HepG2 (cell line): ENCODE data around the gene LRRC3C. TPM values are rescaled to one million over a fixed set of nuclear protein-coding genes. Genes with fewer than 3 reads are reported as not detected.
A peak's percentile ranks its signal among the peaks of the same experiment; 100 is the strongest.

Experiments used
- ATAC-seq: fragments of 200-7000 bp; cut with Tn5 transposase; 3 replicates; pipeline ENCODE4 v1.9.1; 2020; ENCODE audit warnings: mild to moderate bottlenecking, moderate library complexity
- BruUV-seq: library from RNA; stranded (reverse); fragments of 400-500 nt; replicated peaks from 2 replicates; lab custom pipeline; 2021; lab: Mats Ljungman, UMichigan
- CTCF ChIA-PET: fragments of 300-600 bp; formaldehyde crosslinking; extraction: SDS; loops from one replicate; lab custom pipeline; 2021; ENCODE audit warnings: low total read pairs, inconsistent platforms, low intra/inter-chr PET ratio; lab: Yijun Ruan, JAX
- POLR2A ChIA-PET: fragments of 350-600 bp; sonication (Branson Sonifier 250); formaldehyde crosslinking; loops from one replicate; lab custom pipeline; 2020; ENCODE audit warnings: antibody characterized with exemption, inconsistent platforms; lab: Yijun Ruan, JAX
- DNase-seq: peaks from one replicate; pipeline ENCODE4 v3.0.0-alpha.2; 2015; ENCODE audit warnings: low spot score
- FAIRE-seq: peaks from 3 replicates; lab custom pipeline; 2011; peaks lifted over from hg19 to GRCh38; lab: Jason Lieb, UNC
- H2AFZ ChIP-seq: one replicate; pipeline ENCODE4 v1.6.1; 2011; ENCODE audit warnings: low read length, inconsistent platforms
- H3K27ac ChIP-seq: fragments of 300-600 bp; 3 replicates; pipeline ENCODE4 v1.8.0; 2011; ENCODE audit warnings: mixed run types, mild to moderate bottlenecking, mixed read lengths, low read length, inconsistent platforms; ENCODE audit not compliant: insufficient read depth; ENCODE audit errors: extremely low read length
- H3K27me3 ChIP-seq, 2 experiments: fragments of 200-600 bp in 1 of 2; 2 replicates in 1 of 2; 3 replicates in 1 of 2; pipeline versions ENCODE4 v1.6.0 to v1.8.0; 2011; ENCODE audit warnings: low read length in 2 of 2, mild to moderate bottlenecking in 2 of 2, moderate library complexity in 2 of 2, inconsistent platforms in 1 of 2; ENCODE audit not compliant: insufficient read depth in 2 of 2, control insufficient read depth in 1 of 2
- H3K36me3 ChIP-seq, 2 experiments: fragments of 200-600 bp in 1 of 2; replicated peaks in 1 of 2; 2 replicates in 1 of 2; 3 replicates in 1 of 2; pipeline versions ENCODE4 v1.5.1 to v1.8.0; 2011; ENCODE audit warnings: low read length in 2 of 2, inconsistent platforms in 1 of 2; ENCODE audit not compliant: insufficient read depth in 2 of 2, control insufficient read depth in 1 of 2
- H3K4me1 ChIP-seq: 2 replicates; pipeline ENCODE4 v1.5.1; 2012; ENCODE audit warnings: low read length, inconsistent platforms; ENCODE audit not compliant: insufficient read depth
- H3K4me2 ChIP-seq: 2 replicates; pipeline ENCODE4 v1.6.0; 2011; ENCODE audit warnings: low read depth, low read length, inconsistent platforms
- H3K4me3 ChIP-seq, 3 experiments: fragments of 200-600 bp in 1 of 3; sonication (generic), shearing (Covaris generic) in 1 of 3; replicated peaks in 1 of 3; 2 replicates each; pipeline ENCODE4 v1.5.1; 2011 to 2016; ENCODE audit warnings: low read length in 3 of 3, inconsistent platforms in 2 of 3, low read depth in 2 of 3, mild to moderate bottlenecking in 2 of 3, control low read depth in 1 of 3, mixed read lengths in 1 of 3; ENCODE audit not compliant: insufficient read depth in 1 of 3
- H3K79me2 ChIP-seq: one replicate; pipeline ENCODE4 v1.6.1; 2011; ENCODE audit warnings: low read length, inconsistent platforms; ENCODE audit not compliant: insufficient read depth
- H3K9ac ChIP-seq: 2 replicates; pipeline ENCODE4 v1.6.0; 2011; ENCODE audit warnings: mild to moderate bottlenecking, low read depth, low read length, inconsistent platforms; ENCODE audit not compliant: insufficient read depth
- H3K9me3 ChIP-seq: 2 replicates; pipeline ENCODE4 v1.5.1; 2012; ENCODE audit warnings: mild to moderate bottlenecking, low read length
- H4K20me1 ChIP-seq: 2 replicates; pipeline ENCODE4 v1.6.0; 2011; ENCODE audit warnings: inconsistent platforms, mild to moderate bottlenecking, low read length, moderate library complexity; ENCODE audit not compliant: insufficient read depth
- ARID4A ChIP-seq: sonication (generic); formaldehyde crosslinking; IDR thresholded peaks from 2 replicates; pipeline ENCODE4 v1.5.0; 2020; ENCODE audit warnings: mild to moderate bottlenecking, missing genetic modification reagents, borderline replicate concordance
- DNMT1 ChIP-seq: sonication (generic); formaldehyde crosslinking; IDR thresholded peaks from 2 replicates; pipeline ENCODE4 v1.5.1; 2020; ENCODE audit warnings: mild to moderate bottlenecking, missing genetic modification reagents
- GATA4 ChIP-seq: sonication (generic); IDR thresholded peaks from 2 replicates; pipeline ENCODE4 v1.6.1; 2016; ENCODE audit warnings: antibody characterized with exemption, low read depth, borderline replicate concordance
- HNF4G ChIP-seq, 2 experiments: sonication (generic) in 1 of 2; formaldehyde crosslinking in 1 of 2; IDR thresholded peaks; 2 replicates each; pipeline versions ENCODE4 v1.4.0 to v1.6.1; 2011 to 2020; ENCODE audit warnings: borderline replicate concordance in 2 of 2, low read depth in 2 of 2, mild to moderate bottlenecking in 2 of 2, low read length in 1 of 2, missing genetic modification reagents in 1 of 2, moderate library complexity in 1 of 2
- KLF12 ChIP-seq: sonication (generic); formaldehyde crosslinking; IDR thresholded peaks from 2 replicates; pipeline ENCODE4 v1.4.0; 2020; ENCODE audit warnings: missing genetic modification reagents, borderline replicate concordance
- NRL ChIP-seq: sonication (generic); formaldehyde crosslinking; IDR thresholded peaks from 2 replicates; pipeline ENCODE4 v1.5.0; 2020; ENCODE audit warnings: missing genetic modification reagents, mild to moderate bottlenecking, moderate library complexity, borderline replicate concordance
- SIN3A ChIP-seq: IDR thresholded peaks from 2 replicates; pipeline ENCODE4 v1.6.1; 2011; ENCODE audit warnings: low read depth, mild to moderate bottlenecking, control low read depth, low read length, borderline replicate concordance
- SP5 ChIP-seq: IDR thresholded peaks from 2 replicates; pipeline ENCODE4 v1.6.1; 2016; ENCODE audit warnings: low read depth, borderline replicate concordance
- TSC22D2 ChIP-seq: sonication (generic); formaldehyde crosslinking; IDR thresholded peaks from 2 replicates; pipeline ENCODE4 v1.5.1; 2020; ENCODE audit warnings: missing genetic modification reagents, mild to moderate bottlenecking, borderline replicate concordance
- ZNF414 ChIP-seq: sonication (generic); formaldehyde crosslinking; IDR thresholded peaks from 2 replicates; pipeline ENCODE4 v1.5.0; 2020; ENCODE audit warnings: missing genetic modification reagents
- ZNF550 ChIP-seq: sonication (generic); formaldehyde crosslinking; IDR thresholded peaks from 2 replicates; pipeline ENCODE4 v1.4.0; 2020; ENCODE audit warnings: mild to moderate bottlenecking, missing genetic modification reagents, borderline replicate concordance
- ZNF605 ChIP-seq: sonication (generic); formaldehyde crosslinking; IDR thresholded peaks from 2 replicates; pipeline ENCODE4 v1.8.0; 2022; ENCODE audit warnings: mild to moderate bottlenecking, missing genetic modification reagents
- ZNF614 ChIP-seq: IDR thresholded peaks from 2 replicates; pipeline ENCODE4 v1.6.1; 2018; ENCODE audit warnings: missing biosample characterization, missing genetic modification reagents, inconsistent platforms, borderline replicate concordance
- ZNF713 ChIP-seq: sonication (generic); formaldehyde crosslinking; IDR thresholded peaks from 2 replicates; pipeline ENCODE4 v1.4.0; 2020; ENCODE audit warnings: mild to moderate bottlenecking, missing genetic modification reagents
- ZNF768 ChIP-seq: sonication (generic); formaldehyde crosslinking; IDR thresholded peaks from 2 replicates; pipeline ENCODE4 v1.4.0; 2020; ENCODE audit warnings: missing genetic modification reagents
- ZNF792 ChIP-seq: IDR thresholded peaks from 2 replicates; pipeline ENCODE4 v1.6.1; 2016
- ZNF883 ChIP-seq: sonication (generic); formaldehyde crosslinking; IDR thresholded peaks from 2 replicates; pipeline ENCODE4 v1.5.1; 2020; ENCODE audit warnings: mild to moderate bottlenecking, missing genetic modification reagents; ENCODE audit errors: not compliant biosample characterization
- WGBS: methylation state at CpG from one replicate; pipeline ENCODE4 v1.1.6; 2017; ENCODE audit warnings: low lambda C conversion rate; 5-methylcytosine and 5-hydroxymethylcytosine counted together
- in situ Hi-C: cut with HindIII; loops from 2 replicates; pipeline ENCODE4 v1.10.0; 2017; ENCODE audit warnings: low pct_unique_long_range_greater_than_20kb; ENCODE audit not compliant: extremely low pct_ligation_motif_present
- intact Hi-C: fragments of 100-400 bp; cut with micrococcal nuclease; formaldehyde crosslinking; loops from one replicate; pipeline ENCODE4 v1.10.0; 2022; ENCODE audit not compliant: unreplicated experiment
- polyA plus RNA-seq, 8 experiments: library from polyadenylated mRNA; depleted of rRNA in 3 of 8; stranded (reverse) in 7 of 8; unstranded in 1 of 8; fragments of >200 nt; fragmentation: Illumina TruSeq in 4 of 8; extraction: Trizol in 4 of 8; gene quantifications; 2 replicates each; pipeline versions ENCODE4 v1.2.1 to v1.2.3, GENCODE V29; 2011 to 2016; ENCODE audit warnings: low read depth in 4 of 8, missing spikeins in 1 of 8, mixed read lengths in 1 of 8; ENCODE audit not compliant: insufficient read depth in 1 of 8
- total RNA-seq, 5 experiments: library from RNA; depleted of rRNA; stranded (reverse); fragments of >200 nt; fragmentation: Illumina TruSeq; extraction: Trizol; gene quantifications; 2 replicates each; pipeline ENCODE4 v1.2.3, GENCODE V29; 2016; ENCODE audit warnings: low read depth in 1 of 5

The LRRC3C gene
- total and polyA plus RNA-seq, 2 of the 13 experiments (the other 11 are each of a cell fraction or from before 2014, with no cell fraction given) = 0.17 TPM; not detected in 1

GRCh38 chr17:39952680-39953470 lies 25.3 kb downstream of the LRRC3C start:
- no TSS peak for BruUV-seq
- in situ Hi-C loops = no loop called here
- peak overlapping the region; percentile 98 for H3K4me2 ChIP-seq
- POLR2A ChIA-PET = interaction anchor here (0.7 to 4.6 kb wide), 4 partner anchors 24 to 29 kb away, joined by 3 to 21 read pairs (median 10); partner anchors contain the start of genes LRRC3C, ORMDL3 and PSMD3
- CTCF ChIA-PET = no interaction called here
- no peaks in the 10 kb centered on the region for H4K20me1 ChIP-seq
- peak overlapping the region; percentile 48 to 79 (median 51) for H3K4me3 ChIP-seq
- peak overlapping the region; percentile 64 for H3K9ac ChIP-seq
- no peaks in the 10 kb centered on the region for H3K36me3 ChIP-seq
- no peak overlapping the region for H3K27ac ChIP-seq
- DNase-seq = peak; percentile 94
- peak; percentile 75 for FAIRE-seq
- no peaks in the 10 kb centered on the region for H3K9me3 ChIP-seq
- intact Hi-C loops = loop anchor here (2.0 kb wide), 1 partner anchor 14 kb away; no protein-coding TSS in a partner anchor
- H3K27me3 ChIP-seq = peaks cover under 1 to 11% of the 10 kb centered on the region in 2 experiments; a peak in 3 of 5 replicates
- H3K4me1 ChIP-seq = peaks cover 64% of the 10 kb centered on the region
- H2AFZ ChIP-seq = no peak overlapping the region
- ATAC-seq = peak; percentile 92
- H3K79me2 ChIP-seq = no peaks in the 10 kb centered on the region
- 2% methylated on average over 51 of the region's 55 CpGs for WGBS
- TF ChIP-seq ZNF614 (CRISPR knock-in tag) = 0 out of 2 replicates have a peak, but pooled peaks have one; percentile 24
- no peak for TF ChIP-seq ZNF605 (CRISPR knock-in tag)
- no peak for TF ChIP-seq TSC22D2 (CRISPR knock-in tag)
- no peak for TF ChIP-seq GATA4
- no peak for TF ChIP-seq HNF4G (IDR thresholded peaks at IDR 0.05; ENCODE audit: borderline replicate concordance, low read depth, low read length)
- peak; percentile 33; the same call in 1 of the 2 replicates for TF ChIP-seq HNF4G (CRISPR knock-in tag; IDR thresholded peaks at IDR 0.05; ENCODE audit: borderline replicate concordance, low read depth)
- peak; percentile 72 for TF ChIP-seq SP5 (CRISPR knock-in tag)
- 0 out of 2 replicates have a peak, but pooled peaks have one; percentile 56 for TF ChIP-seq ZNF414 (CRISPR knock-in tag)
- TF ChIP-seq ZNF550 (CRISPR knock-in tag) = 0 out of 2 replicates have a peak, but pooled peaks have one; percentile 38
- 0 out of 2 replicates have a peak, but pooled peaks have one; percentile 63 for TF ChIP-seq SIN3A
- TF ChIP-seq NRL (CRISPR knock-in tag) = no peak
- peak; percentile 31; the same call in 1 of the 2 replicates for TF ChIP-seq ARID4A
- TF ChIP-seq ZNF713 = 0 out of 2 replicates have a peak, but pooled peaks have one; percentile 62
- TF ChIP-seq ZNF792 = peak; percentile 22; the same call in 1 of the 2 replicates
- TF ChIP-seq DNMT1 (CRISPR knock-in tag) = 0 out of 2 replicates have a peak, but pooled peaks have one; percentile 5
- TF ChIP-seq ZNF768 (CRISPR knock-in tag) = no peak
- no peak for TF ChIP-seq ZNF883 (CRISPR knock-in tag)
- TF ChIP-seq KLF12 (CRISPR knock-in tag) = 0 out of 2 replicates have a peak, but pooled peaks have one; percentile 49
